Liver (tissue), 3 donors: ENCODE data around the gene PINLYP.

Source experiments
- CTCF ChIP-seq: fragments of 150-350 bp; IDR thresholded peaks from 2 replicates; pipeline ENCODE4 v1.5.1; 2017; ENCODE audit warnings: improper control_type of control experiment, low read depth, low read length; ENCODE audit not compliant: missing input control
- FOXA2 ChIP-seq: IDR thresholded peaks from 2 replicates; pipeline ENCODE4 v1.6.1; 2016; ENCODE audit warnings: antibody characterized with exemption
- JUND ChIP-seq, 2 donors: IDR thresholded peaks; 2 replicates each; pipeline ENCODE4 v1.6.1; 2016; ENCODE audit warnings: antibody characterized with exemption in 2 of 2
- RAD21 ChIP-seq, 2 donors: IDR thresholded peaks; 2 replicates each; pipeline ENCODE4 v1.6.1; 2016; ENCODE audit warnings: antibody characterized with exemption in 2 of 2, mild to moderate bottlenecking in 2 of 2
- REST ChIP-seq: IDR thresholded peaks from 2 replicates; pipeline ENCODE4 v1.6.1; 2016; ENCODE audit warnings: antibody characterized with exemption, mild to moderate bottlenecking
- RXRA ChIP-seq, 2 donors: IDR thresholded peaks; 2 replicates each; pipeline ENCODE4 v1.6.1; 2017 to 2018; ENCODE audit warnings: antibody characterized with exemption in 2 of 2, mild to moderate bottlenecking in 1 of 2
- YY1 ChIP-seq: IDR thresholded peaks from 2 replicates; pipeline ENCODE4 v1.6.1; 2016; ENCODE audit warnings: antibody characterized with exemption, mild to moderate bottlenecking
- TF ChIP-seq, protein P1 (sequence below): IDR thresholded peaks from 2 replicates; pipeline ENCODE4 v1.6.1; 2016; ENCODE audit warnings: antibody characterized with exemption
- TF ChIP-seq, protein P2 (sequence below): IDR thresholded peaks from 2 replicates; pipeline ENCODE4 v1.6.1; 2016; ENCODE audit warnings: antibody characterized with exemption
- TF ChIP-seq, protein P3 (sequence below): IDR thresholded peaks from 2 replicates; pipeline ENCODE4 v1.6.1; 2016; ENCODE audit warnings: antibody characterized with exemption
- donor health status: healthy.
- donor health status: healthy.

GRCh38 chr19:43527860-43528622 is 47.6 kb upstream of the PINLYP start:
- TF ChIP-seq CTCF, result no peak
- no peak for TF ChIP-seq FOXA2
- TF ChIP-seq REST, result no peak
- no peak for TF ChIP-seq RAD21 (IDR thresholded peaks at IDR 0.05)
- TF ChIP-seq, protein P1, sequence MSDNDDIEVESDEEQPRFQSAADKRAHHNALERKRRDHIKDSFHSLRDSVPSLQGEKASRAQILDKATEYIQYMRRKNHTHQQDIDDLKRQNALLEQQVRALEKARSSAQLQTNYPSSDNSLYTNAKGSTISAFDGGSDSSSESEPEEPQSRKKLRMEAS, result no peak
- TF ChIP-seq, protein P2, sequence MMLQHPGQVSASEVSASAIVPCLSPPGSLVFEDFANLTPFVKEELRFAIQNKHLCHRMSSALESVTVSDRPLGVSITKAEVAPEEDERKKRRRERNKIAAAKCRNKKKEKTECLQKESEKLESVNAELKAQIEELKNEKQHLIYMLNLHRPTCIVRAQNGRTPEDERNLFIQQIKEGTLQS, result no peak
- no peak for TF ChIP-seq JUND (IDR thresholded peaks at IDR 0.05)
- TF ChIP-seq RXRA (IDR thresholded peaks at IDR 0.05), result no peak
- TF ChIP-seq, protein P3, sequence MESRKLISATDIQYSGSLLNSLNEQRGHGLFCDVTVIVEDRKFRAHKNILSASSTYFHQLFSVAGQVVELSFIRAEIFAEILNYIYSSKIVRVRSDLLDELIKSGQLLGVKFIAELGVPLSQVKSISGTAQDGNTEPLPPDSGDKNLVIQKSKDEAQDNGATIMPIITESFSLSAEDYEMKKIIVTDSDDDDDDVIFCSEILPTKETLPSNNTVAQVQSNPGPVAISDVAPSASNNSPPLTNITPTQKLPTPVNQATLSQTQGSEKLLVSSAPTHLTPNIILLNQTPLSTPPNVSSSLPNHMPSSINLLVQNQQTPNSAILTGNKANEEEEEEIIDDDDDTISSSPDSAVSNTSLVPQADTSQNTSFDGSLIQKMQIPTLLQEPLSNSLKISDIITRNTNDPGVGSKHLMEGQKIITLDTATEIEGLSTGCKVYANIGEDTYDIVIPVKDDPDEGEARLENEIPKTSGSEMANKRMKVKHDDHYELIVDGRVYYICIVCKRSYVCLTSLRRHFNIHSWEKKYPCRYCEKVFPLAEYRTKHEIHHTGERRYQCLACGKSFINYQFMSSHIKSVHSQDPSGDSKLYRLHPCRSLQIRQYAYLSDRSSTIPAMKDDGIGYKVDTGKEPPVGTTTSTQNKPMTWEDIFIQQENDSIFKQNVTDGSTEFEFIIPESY, result no peak
- TF ChIP-seq YY1, result no peak
